Stimulated activated CD4-positive, alpha-beta T cell treated with anti-CD3 and anti-CD28 coated beads, Interleukin-1b, Interleukin-23, amount 100 ng/mL, for 48 hours (primary cell): ENCODE results near the gene GPR42.
"Not testable (repeated sequence)": the region's sequence is repeated elsewhere in the genome, so short reads cannot be mapped to it uniquely, and the experiment has no call there.

Experiments used
- DNase-seq: peaks from one replicate; pipeline ENCODE4 v3.0.0-alpha.2; 2020

GPR42 gene

DNA sequence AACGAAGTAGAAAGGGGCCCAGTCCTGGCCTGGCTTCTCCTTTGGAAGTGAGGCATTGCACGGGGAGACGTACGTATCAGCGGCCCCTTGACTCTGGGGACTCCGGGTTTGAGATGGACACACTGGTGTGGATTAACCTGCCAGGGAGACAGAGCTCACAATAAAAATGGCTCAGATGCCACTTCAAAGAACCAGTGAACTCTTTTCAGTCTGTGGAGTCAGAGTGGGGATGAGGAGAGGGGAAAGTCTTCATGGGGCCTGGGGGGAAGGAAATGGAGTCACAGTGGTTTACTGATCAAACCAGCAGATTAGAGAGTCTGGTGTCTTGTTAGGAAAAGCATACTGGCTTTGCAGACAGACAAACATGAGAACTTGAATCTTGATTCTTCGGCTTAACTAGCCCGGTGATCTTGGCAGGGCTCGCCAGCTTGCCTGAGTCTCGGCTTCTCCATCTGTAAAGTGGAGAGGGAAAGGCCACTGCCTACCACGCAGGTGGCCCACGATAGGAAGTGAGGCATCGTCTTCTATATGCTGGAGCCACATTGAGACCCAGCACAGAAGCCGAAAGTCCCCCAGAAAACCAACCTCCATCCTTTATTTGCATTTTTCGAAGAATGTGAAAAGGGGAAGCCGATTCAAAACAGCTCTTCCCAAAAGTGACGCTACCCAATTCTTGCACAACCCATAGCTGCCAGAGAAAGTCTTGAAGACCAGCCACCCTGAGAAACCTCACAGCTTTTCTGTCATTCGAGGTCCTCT, 23.5 kb upstream of the GPR42 start, which contains the start of gene FFAR1:
Gene FFAR1, plus strand, starts transcription at position 732 of the 759 bp plus-strand sequence. CDS start 3,650 bp downstream, outside the sequence.
- DNase-seq, result peak; percentile 80

DNA sequence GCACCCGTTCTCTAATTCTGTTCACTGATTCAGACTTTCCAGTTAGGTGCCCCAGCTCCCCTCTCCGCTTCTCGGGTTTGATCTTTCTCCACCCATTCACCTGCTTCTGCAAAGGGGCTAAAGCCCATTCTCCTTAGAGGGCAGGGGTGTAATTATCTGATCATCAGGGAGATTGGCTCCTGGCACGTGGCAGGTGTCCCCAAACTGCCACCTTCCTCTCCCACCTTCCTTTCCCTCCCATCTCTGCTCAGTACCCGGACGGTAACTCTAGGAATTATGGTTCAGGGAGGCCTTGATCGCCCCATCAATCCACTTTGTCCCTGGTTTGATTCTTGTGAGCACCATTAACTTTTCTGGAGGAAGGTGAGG, 23.0 kb upstream of the GPR42 start:
- no peak for DNase-seq

GRCh38 chr19:35348911-35349611, 21.8 kb upstream of the GPR42 start:
- no peak for DNase-seq

- no peak for DNase-seq
Measured at GRCh38 chr19:35349614-35350521, 21.0 kb upstream of the GPR42 start.

GRCh38 chr19:35350591-35350990, 20.3 kb upstream of the GPR42 start:
- no peak for DNase-seq

DNA sequence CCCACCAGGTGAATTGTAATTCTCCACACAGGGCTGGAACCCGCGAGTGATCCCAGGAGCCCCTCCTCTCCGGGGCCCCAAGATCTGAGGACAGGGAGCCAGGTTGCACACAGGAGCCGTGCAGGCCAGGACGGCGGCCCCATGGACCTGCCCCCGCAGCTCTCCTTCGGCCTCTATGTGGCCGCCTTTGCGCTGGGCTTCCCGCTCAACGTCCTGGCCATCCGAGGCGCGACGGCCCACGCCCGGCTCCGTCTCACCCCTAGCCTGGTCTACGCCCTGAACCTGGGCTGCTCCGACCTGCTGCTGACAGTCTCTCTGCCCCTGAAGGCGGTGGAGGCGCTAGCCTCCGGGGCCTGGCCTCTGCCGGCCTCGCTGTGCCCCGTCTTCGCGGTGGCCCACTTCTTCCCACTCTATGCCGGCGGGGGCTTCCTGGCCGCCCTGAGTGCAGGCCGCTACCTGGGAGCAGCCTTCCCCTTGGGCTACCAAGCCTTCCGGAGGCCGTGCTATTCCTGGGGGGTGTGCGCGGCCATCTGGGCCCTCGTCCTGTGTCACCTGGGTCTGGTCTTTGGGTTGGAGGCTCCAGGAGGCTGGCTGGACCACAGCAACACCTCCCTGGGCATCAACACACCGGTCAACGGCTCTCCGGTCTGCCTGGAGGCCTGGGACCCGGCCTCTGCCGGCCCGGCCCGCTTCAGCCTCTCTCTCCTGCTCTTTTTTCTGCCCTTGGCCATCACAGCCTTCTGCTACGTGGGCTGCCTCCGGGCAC, 19.3 kb upstream of the GPR42 start:
- no peak for DNase-seq

GRCh38 chr19:35352177-35352447, 18.8 kb upstream of the GPR42 start:
- DNase-seq, result no peak

DNA sequence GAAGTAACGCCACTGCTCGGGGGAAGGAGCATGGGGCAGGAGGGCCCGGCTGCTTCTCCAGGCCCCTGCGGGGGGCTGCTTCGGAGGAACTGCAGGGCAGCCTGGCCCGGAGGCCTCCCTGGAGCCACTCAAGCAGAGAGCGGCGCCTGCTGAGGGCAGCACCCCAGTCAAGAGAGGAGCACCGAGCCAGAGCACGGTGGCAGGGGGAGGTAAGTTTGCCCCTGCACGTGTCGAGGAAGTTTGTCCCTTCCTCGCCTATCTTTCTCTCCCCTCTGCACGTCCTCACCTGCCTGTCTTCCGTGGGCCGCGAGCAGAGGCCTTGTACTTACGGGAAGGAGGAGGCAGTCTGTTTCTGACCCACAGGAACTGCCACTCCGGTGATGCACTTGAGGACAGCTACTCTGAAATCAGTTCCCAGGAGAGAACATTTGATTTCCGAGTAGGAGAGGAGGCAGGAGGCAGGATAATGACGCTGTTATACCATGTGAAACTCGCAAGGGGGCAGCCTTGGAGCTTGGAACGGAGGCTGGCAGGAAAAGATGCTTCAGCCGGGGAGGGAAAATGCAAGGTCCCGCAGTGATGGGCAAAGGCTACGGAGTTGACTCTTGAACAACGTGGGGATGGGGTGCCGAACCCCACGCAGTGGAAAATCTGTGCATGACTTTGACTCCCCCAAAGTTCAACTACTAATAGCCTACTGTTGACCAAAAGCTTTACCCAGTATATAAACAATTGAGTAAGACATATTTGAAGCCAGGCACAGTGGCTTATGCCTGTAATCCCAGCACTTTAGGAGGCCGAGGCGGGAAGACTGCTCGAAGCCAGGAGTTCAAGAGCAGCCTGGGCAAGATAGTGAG, 18.2 kb upstream of the GPR42 start:
- DNase-seq, result peak; percentile 80

DNA sequence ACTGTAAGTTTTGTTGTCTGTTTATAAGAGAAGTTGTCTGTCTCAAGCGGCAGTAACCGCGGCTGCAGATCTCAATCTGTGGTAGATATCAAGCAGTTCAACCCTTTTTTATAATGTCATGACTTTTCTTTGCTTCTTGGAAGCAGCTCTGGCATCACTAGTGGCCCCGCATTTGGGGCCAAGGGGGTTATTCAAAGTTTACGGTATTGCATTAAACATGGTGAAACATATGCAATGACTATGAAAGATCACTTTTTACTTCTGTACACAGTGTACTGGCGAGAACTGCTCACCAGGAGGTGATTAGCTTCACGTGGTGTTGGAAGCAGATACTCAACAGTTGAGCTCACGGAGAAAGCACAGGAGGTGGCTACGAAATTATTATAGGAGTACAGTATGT, 17.2 kb upstream of the GPR42 start:
- DNase-seq, result no peak

GRCh38 chr19:35354898-35355297, 16.0 kb upstream of the GPR42 start:
- peak; percentile 36 for DNase-seq

- DNase-seq, result no peak
Measured at GRCh38 chr19:35355791-35356460, 14.9 kb upstream of the GPR42 start.

- no peak for DNase-seq
Measured at GRCh38 chr19:35357867-35358573, 12.8 kb upstream of the GPR42 start, which contains the start of gene FFAR3. Gene FFAR3 (plus strand): TSS chr19:35358460. CDS start chr19:35358891, 431 bp downstream.

GRCh38 chr19:35358834-35359233, 12.0 kb upstream of the GPR42 start:
- not testable (repeated sequence) for DNase-seq

GRCh38 chr19:35359395-35359794, 11.5 kb upstream of the GPR42 start:
- DNase-seq, result not testable (repeated sequence)

GRCh38 chr19:35360081-35360480, 10.8 kb upstream of the GPR42 start:
- not testable (repeated sequence) for DNase-seq

DNA sequence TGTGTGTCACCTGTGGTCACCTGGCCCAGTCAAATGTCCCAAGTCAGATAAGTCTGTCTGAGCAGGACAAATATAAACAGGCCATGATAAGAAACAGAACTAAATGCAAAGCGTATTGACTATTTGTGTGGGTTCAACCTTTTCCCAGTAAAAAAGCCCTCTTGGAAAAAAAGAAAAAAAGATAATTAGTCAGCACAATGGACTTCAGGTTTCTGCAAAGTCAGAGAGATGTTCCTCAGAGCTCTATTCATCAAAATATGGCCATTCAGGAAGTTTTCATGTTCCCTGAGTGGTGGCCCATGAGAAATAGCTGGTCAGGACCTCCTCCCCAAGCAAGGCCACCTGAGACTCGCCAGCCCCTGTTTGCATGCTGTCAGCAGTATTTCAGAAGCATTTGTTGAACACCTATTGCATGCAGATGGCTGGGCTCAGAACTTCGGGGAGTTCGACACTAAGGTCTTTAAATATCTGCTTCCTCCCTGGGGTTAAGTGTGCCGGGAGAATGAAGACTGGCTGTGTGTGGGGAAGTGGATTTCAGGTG, 9.9 kb upstream of the GPR42 start:
- no peak for DNase-seq

DNA sequence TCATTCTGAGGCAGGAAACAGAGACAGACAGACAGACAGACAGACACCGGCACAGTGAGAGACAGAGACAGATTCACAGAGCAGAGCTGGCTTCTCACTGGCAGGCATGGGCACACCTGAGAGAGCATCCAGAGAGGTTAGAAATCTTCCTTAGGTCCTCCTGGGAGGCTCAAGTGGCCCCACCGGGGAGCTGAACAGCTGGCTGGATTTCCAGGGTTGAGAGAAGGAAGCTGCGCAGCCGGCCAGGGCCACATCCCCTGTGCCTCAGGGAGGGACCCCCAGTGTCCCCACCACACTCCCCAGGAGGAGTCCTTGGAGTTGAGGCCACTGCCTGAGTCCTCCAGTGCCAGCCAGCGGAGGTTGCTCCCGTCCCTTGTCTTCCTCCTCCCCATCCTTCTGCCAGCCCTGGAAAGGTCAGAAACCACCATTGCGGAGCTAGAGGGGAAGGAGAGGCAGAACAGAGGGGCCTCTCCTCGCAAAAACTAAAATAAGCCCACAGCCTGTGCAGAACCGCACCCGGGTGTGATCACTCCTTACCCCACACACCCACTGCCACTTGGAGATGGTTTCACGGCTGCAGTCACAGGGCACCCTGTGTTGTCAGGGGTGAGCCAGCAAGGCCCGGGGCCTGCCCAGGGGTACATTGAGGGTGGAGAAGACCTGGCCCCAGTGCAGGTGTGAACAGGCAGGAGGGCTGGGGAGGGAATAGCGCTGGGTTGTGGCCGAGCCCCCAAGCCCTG, 8.4 kb upstream of the GPR42 start:
- DNase-seq, result no peak

GRCh38 chr19:35363001-35363590, 7.8 kb upstream of the GPR42 start:
- no peak for DNase-seq
